Adrenal gland (tissue), 12 donors: ENCODE measurements around the gene TMEM33. TPM values are rescaled to one million over a fixed set of nuclear protein-coding genes. Genes with fewer than 3 reads are reported as not detected.

Experiments
- DNase-seq, 7 donors: peaks; one replicate each; pipeline ENCODE4 v3.0.0-alpha.2; 2019 to 2020
- H3K27ac ChIP-seq, 5 donors: fragments of 200-600 bp; sonication (generic) in 4 of 5; 1 replicate in 3 of 5; 2 replicates in 2 of 5; pipeline versions ENCODE4 v1.5.1 to v1.8.0; 2016 to 2020; ENCODE audit warnings: mild to moderate bottlenecking in 1 of 5
- H3K27me3 ChIP-seq: fragments of 200-600 bp; 2 replicates; pipeline ENCODE4 v1.8.0; 2021
- H3K36me3 ChIP-seq, 2 donors: fragments of 200-600 bp; replicated peaks in 1 of 2; 1 replicate in 1 of 2; 2 replicates in 1 of 2; pipeline versions ENCODE4 v1.5.1 to v1.8.0; 2018 to 2022
- H3K4me1 ChIP-seq, 2 donors: fragments of 200-600 bp; replicated peaks in 1 of 2; 1 replicate in 1 of 2; 2 replicates in 1 of 2; pipeline versions ENCODE4 v1.5.1 to v1.8.0; 2018 to 2021
- H3K4me3 ChIP-seq, 4 donors: fragments of 200-600 bp; sonication (generic) in 3 of 4; one replicate each; pipeline ENCODE4 v1.5.1; 2016 to 2018
- H3K9me3 ChIP-seq, 3 donors: fragments of 200-600 bp; sonication (generic) in 1 of 3; replicated peaks in 1 of 3; 1 replicate in 2 of 3; 2 replicates in 1 of 3; pipeline versions ENCODE4 v1.5.1 to v1.8.0; 2016 to 2021
- CTCF ChIP-seq, 6 experiments: fragments of 450-650 bp in 4 of 6; fragments of 200-600 bp in 2 of 6; sonication (generic) in 1 of 6; IDR thresholded peaks; 1 replicate in 5 of 6; 2 replicates in 1 of 6; pipeline versions ENCODE4 v1.5.1 to v1.8.0; 2016 to 2021; ENCODE audit warnings: antibody characterized with exemption in 6 of 6, mild to moderate bottlenecking in 2 of 6, moderate library complexity in 1 of 6
- POLR2A ChIP-seq, 2 donors: fragments of 450-650 bp; IDR thresholded peaks; one replicate each; pipeline ENCODE4 v1.6.1; 2017; ENCODE audit warnings: antibody characterized with exemption in 2 of 2, mild to moderate bottlenecking in 2 of 2, moderate library complexity in 1 of 2
- WGBS, 4 donors: extraction: QIAGEN DNeasy Blood & Tissue Kit in 2 of 4; methylation state at CpG; one replicate each; pipeline versions ENCODE4 v1.1.5 to v1.1.7; 2013 to 2017; 5-methylcytosine and 5-hydroxymethylcytosine counted together
- intact Hi-C, 2 donors: fragments of 100-400 bp; cut with DNase I; formaldehyde crosslinking; loops; one replicate each; pipeline versions ENCODE4 v1.14.1 to v1.15.0; 2022 to 2023
- polyA plus RNA-seq, 3 donors: library from polyadenylated mRNA; stranded (reverse); fragments of 200-250 nt in 2 of 3; fragments of 350-450 nt in 1 of 3; fragmentation: Illumina TruSeq in 1 of 3; extraction: RNeasy Lipid Tissue Mini Kit (QIAGEN cat#74804) in 1 of 3; gene quantifications; one replicate each; pipeline ENCODE4 v1.2.3, GENCODE V29; 2013 to 2014
- total RNA-seq, 9 donors: library from RNA; depleted of rRNA in 4 of 9; stranded (reverse); fragments of >200 nt in 4 of 9; fragments of 120-200 nt in 1 of 9; fragmentation: NEBNext Ultra II Directional in 1 of 9; extraction: Animal tissue kit (Norgen Biotek cat#: 25700) in 1 of 9; gene quantifications; one replicate each; pipeline versions ENCODE4 v1.1.0 to v1.2.4, GENCODE V29; 2013 to 2023
- donor health status: healthy with polysubstance abuse.
- donor health status: Bipolar disorder and iron deficiency.
- donor health status: DM: yes; HTN: yes; CAD: no.
- donor health status: DM: no; HTN: no; CAD: no.
- donor health status: DM: no; HTN: no; CAD: no.
- donor health status: DM: yes; HTN: yes; CAD: no.

Gene TMEM33
- total and polyA plus RNA-seq, 12 donors = 6.5 to 82.1 (median 58.1) TPM

GRCh38 chr4:41935652-41936021 is 408 bp downstream of the TMEM33 start:
- Histone ChIP-seq H3K4me3 (peak overlapping the region; percentile 83 to 93 (median 91)), H3K36me3 (peaks cover 0 to 13% of the 10 kb centered on the region in 2 donors), H3K27ac (peak overlapping the region; percentile 57 to 90 (median 76)), H3K9me3 (no peaks in the 10 kb centered on the region), H3K27me3 (no peaks in the 10 kb centered on the region), H3K4me1 (peaks cover 9 to 28% of the 10 kb centered on the region in 2 donors)
- DNase-seq = peak in 5 of 7 donors; percentile 36 to 53 (median 38)
- 1 to 6% (median 2%) methylated on average over 12 of the region's 12 CpGs for WGBS, 4 donors
- intact Hi-C loops = no loop called here
- TF ChIP-seq CTCF (IDR thresholded peaks at IDR 0.05) = no peak
- TF ChIP-seq POLR2A (IDR thresholded peaks at IDR 0.05) = no peak

GRCh38 chr4:41939016-41939626 is 3.9 kb downstream of the TMEM33 start:
- Histone ChIP-seq H3K27ac (peak overlapping the region in 1 of 5 donors; percentile 1), H3K9me3 (no peaks in the 10 kb centered on the region), H3K27me3 (no peaks in the 10 kb centered on the region), H3K36me3 (peaks cover 0 to 24% of the 10 kb centered on the region in 2 donors), H3K4me3 (no peak overlapping the region), H3K4me1 (peaks cover 9 to 28% of the 10 kb centered on the region in 2 donors)
- peak in 1 of 7 donors; percentile 38 for DNase-seq
- 54 to 67% (median 65%) methylated on average over 3 of the region's 3 CpGs for WGBS, 4 donors
- no peak for TF ChIP-seq POLR2A (IDR thresholded peaks at IDR 0.05)
- no peak for TF ChIP-seq CTCF (IDR thresholded peaks at IDR 0.05)
- intact Hi-C loops = no loop called here

GRCh38 chr4:41940834-41941233 is 5.6 kb downstream of the TMEM33 start:
- Histone ChIP-seq H3K9me3 (no peaks in the 10 kb centered on the region), H3K4me1 (peaks cover 8 to 26% of the 10 kb centered on the region in 2 donors), H3K27ac (no peak overlapping the region), H3K4me3 (no peak overlapping the region), H3K36me3 (peaks cover 0 to 34% of the 10 kb centered on the region in 2 donors), H3K27me3 (no peaks in the 10 kb centered on the region)
- intact Hi-C loops = no loop called here
- no peak for DNase-seq
- TF ChIP-seq CTCF (IDR thresholded peaks at IDR 0.05) (no peak), POLR2A (IDR thresholded peaks at IDR 0.05) (no peak)

- TF ChIP-seq POLR2A (IDR thresholded peaks at IDR 0.05) (no peak), CTCF (IDR thresholded peaks at IDR 0.05) (no peak)
- no peak for DNase-seq
- H3K27me3 ChIP-seq = no peaks in the 10 kb centered on the region
- peaks cover 0 to 40% of the 10 kb centered on the region in 2 donors for H3K36me3 ChIP-seq
- H3K4me1 ChIP-seq = no peaks in the 10 kb centered on the region
- no peak overlapping the region for H3K27ac ChIP-seq
- intact Hi-C loops = no loop called here
- 88 to 93% (median 91%) methylated on average over 2 of the region's 2 CpGs for WGBS, 4 donors
- no peaks in the 10 kb centered on the region for H3K9me3 ChIP-seq
- no peak overlapping the region for H3K4me3 ChIP-seq
These were observed 8.3 kb downstream of the TMEM33 start for GRCh38 chr4:41943506-41943905.
